Nephron progenitor cell (in vitro differentiated cells): Measurements from ENCODE around the gene SYDE2.
"Not testable (repeated sequence)": the region's sequence is repeated elsewhere in the genome, so short reads cannot be mapped to it uniquely, and the experiment has no call there.

Source experiments
- DNase-seq: peaks from one replicate; pipeline ENCODE4 v3.0.0; 2021
- H3K27ac Mint-ChIP-seq: 2 replicates; pipeline ENCODE4 v1.8.0; 2021; ENCODE audit warnings: mild to moderate bottlenecking, moderate library complexity, mixed read lengths
- H3K27me3 Mint-ChIP-seq: 2 replicates; pipeline ENCODE4 v1.8.0; 2021; ENCODE audit warnings: mild to moderate bottlenecking, low read depth, mixed read lengths; ENCODE audit not compliant: poor library complexity
- H3K36me3 Mint-ChIP-seq: 2 replicates; pipeline ENCODE4 v1.8.0; 2021; ENCODE audit warnings: low read depth, mixed read lengths
- H3K4me1 Mint-ChIP-seq: 2 replicates; pipeline ENCODE4 v1.8.0; 2021; ENCODE audit warnings: mixed read lengths
- H3K4me3 Mint-ChIP-seq: 2 replicates; pipeline ENCODE4 v1.8.0; 2021; ENCODE audit warnings: mild to moderate bottlenecking, moderate library complexity, mixed read lengths
- H3K9me3 Mint-ChIP-seq: 2 replicates; pipeline ENCODE4 v1.8.0; 2021; ENCODE audit warnings: mild to moderate bottlenecking, moderate library complexity, mixed read lengths
- TF ChIP-seq, protein P1 (sequence below): fragments of 200-600 bp; sonication (generic); IDR thresholded peaks from 2 replicates; pipeline ENCODE4 v1.5.0; 2021; ENCODE audit warnings: antibody characterized with exemption

Gene SYDE2

DNA sequence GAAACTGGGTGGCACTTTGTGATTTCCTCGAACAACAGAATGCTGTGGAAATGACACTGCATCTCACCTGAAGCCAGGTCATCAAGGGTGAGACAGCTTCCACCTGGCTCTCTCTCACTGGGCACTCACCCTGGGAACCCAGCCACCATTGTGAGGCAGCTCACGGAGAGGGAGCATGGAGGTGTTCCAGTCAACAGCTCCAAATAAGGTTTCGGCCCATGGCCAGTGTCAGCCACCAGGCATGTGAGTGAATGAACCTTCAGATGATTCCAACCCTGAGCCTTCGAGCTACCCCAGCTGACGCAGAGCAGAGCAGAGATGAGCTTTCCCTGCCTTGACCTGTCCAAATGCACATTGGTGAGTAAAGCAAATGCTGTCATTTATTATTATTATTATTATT is 58.1 kb downstream of the SYDE2 start:
- Mint-ChIP-seq H3K4me1 (no peaks in the 10 kb centered on the region), H3K27ac (no peak overlapping the region), H3K9me3 (no peaks in the 10 kb centered on the region), H3K36me3 (no peaks in the 10 kb centered on the region), H3K27me3 (peaks cover 4% of the 10 kb centered on the region), H3K4me3 (no peak overlapping the region)
- DNase-seq: no peak
- TF ChIP-seq, protein P1, sequence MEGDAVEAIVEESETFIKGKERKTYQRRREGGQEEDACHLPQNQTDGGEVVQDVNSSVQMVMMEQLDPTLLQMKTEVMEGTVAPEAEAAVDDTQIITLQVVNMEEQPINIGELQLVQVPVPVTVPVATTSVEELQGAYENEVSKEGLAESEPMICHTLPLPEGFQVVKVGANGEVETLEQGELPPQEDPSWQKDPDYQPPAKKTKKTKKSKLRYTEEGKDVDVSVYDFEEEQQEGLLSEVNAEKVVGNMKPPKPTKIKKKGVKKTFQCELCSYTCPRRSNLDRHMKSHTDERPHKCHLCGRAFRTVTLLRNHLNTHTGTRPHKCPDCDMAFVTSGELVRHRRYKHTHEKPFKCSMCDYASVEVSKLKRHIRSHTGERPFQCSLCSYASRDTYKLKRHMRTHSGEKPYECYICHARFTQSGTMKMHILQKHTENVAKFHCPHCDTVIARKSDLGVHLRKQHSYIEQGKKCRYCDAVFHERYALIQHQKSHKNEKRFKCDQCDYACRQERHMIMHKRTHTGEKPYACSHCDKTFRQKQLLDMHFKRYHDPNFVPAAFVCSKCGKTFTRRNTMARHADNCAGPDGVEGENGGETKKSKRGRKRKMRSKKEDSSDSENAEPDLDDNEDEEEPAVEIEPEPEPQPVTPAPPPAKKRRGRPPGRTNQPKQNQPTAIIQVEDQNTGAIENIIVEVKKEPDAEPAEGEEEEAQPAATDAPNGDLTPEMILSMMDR: no peak

- H3K4me1 Mint-ChIP-seq, H3K4me3 Mint-ChIP-seq, H3K27me3 Mint-ChIP-seq: not testable (repeated sequence)
These were observed 62.4 kb downstream of the SYDE2 start for GRCh38 chr1:85138439-85138838.

DNA sequence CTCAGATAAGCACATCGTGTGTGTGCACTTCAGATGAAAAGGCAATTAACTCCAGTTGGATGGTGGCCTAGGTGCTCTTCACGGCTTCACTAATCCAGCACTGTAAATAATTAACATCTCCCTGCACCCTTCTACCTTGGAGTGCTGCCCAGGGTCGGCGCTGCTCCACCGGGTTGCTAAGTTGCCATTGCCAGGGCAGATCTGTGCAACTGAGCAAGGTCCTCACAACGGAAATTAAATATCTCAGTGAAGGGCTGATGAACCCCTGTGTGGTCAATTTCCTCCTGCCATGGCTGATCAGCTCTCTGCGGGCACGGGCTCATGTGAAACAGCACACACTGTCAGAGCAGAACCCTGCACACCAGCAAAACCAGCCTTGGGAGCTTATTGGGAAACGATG is 63.2 kb downstream of the SYDE2 start:
- DNase-seq: no peak
- no peak overlapping the region for H3K27ac Mint-ChIP-seq
- no peaks in the 10 kb centered on the region for H3K36me3 Mint-ChIP-seq
- no peak overlapping the region for H3K4me3 Mint-ChIP-seq
- no peaks in the 10 kb centered on the region for H3K4me1 Mint-ChIP-seq
- no peaks in the 10 kb centered on the region for H3K9me3 Mint-ChIP-seq
- H3K27me3 Mint-ChIP-seq: peaks cover under 1% of the 10 kb centered on the region
- TF ChIP-seq, protein P1: no peak

More at GRCh38 chr1:85138439-85138838, 62.4 kb downstream of the SYDE2 start:
- not testable (repeated sequence) for H3K36me3 Mint-ChIP-seq, DNase-seq, H3K27ac Mint-ChIP-seq, H3K9me3 Mint-ChIP-seq

GRCh38 chr1:85135392-85135798 is 65.4 kb downstream of the SYDE2 start:
- peaks cover 7% of the 10 kb centered on the region for H3K27me3 Mint-ChIP-seq
- no peak for DNase-seq
- no peaks in the 10 kb centered on the region for H3K4me1 Mint-ChIP-seq
- H3K4me3 Mint-ChIP-seq: no peak overlapping the region
- TF ChIP-seq, protein P1: no peak
- no peak overlapping the region for H3K27ac Mint-ChIP-seq
- no peaks in the 10 kb centered on the region for H3K9me3 Mint-ChIP-seq
- H3K36me3 Mint-ChIP-seq: no peaks in the 10 kb centered on the region

GRCh38 chr1:85134583-85135391 is 66.0 kb downstream of the SYDE2 start:
- no peak for DNase-seq
- Mint-ChIP-seq H3K9me3 (no peaks in the 10 kb centered on the region), H3K4me3 (no peak overlapping the region), H3K4me1 (no peaks in the 10 kb centered on the region), H3K27ac (no peak overlapping the region), H3K36me3 (no peaks in the 10 kb centered on the region), H3K27me3 (peaks cover 7% of the 10 kb centered on the region)
- TF ChIP-seq, protein P1: no peak

GRCh38 chr1:85133565-85134159 is 67.2 kb downstream of the SYDE2 start:
- Mint-ChIP-seq H3K9me3 (no peaks in the 10 kb centered on the region), H3K27me3 (peaks cover 9% of the 10 kb centered on the region), H3K4me1 (no peaks in the 10 kb centered on the region), H3K27ac (no peak overlapping the region), H3K4me3 (no peak overlapping the region), H3K36me3 (no peaks in the 10 kb centered on the region)
- DNase-seq: no peak
- TF ChIP-seq, protein P1: no peak
